ENCODE measurements around the gene RUFY4. TPM values are rescaled to one million over a fixed set of nuclear protein-coding genes. Genes with fewer than 3 reads are reported as not detected.

RUFY4 gene
- total RNA-seq, 1 donor from 2014 or later: not detected

- no peaks in the 10 kb centered on the region for H3K4me1 ChIP-seq (ENCODE audit: control insufficient read depth in 3 of 3, insufficient read depth in 3 of 3, low read length in 3 of 3)
- no peaks in the 10 kb centered on the region for H3K36me3 ChIP-seq (ENCODE audit: control insufficient read depth in 3 of 3, insufficient read depth in 3 of 3, low read length in 3 of 3)
- peaks cover 0 to 1% (median 0%) of the 10 kb centered on the region in 3 donors for H3K9me3 ChIP-seq (ENCODE audit: control insufficient read depth in 3 of 3, low read length in 3 of 3)
- H3K4me3 ChIP-seq (ENCODE audit: low read length in 3 of 3): no peak overlapping the region
- peaks cover 0 to 6% (median 4%) of the 10 kb centered on the region in 3 donors for H3K27me3 ChIP-seq (ENCODE audit: control insufficient read depth in 3 of 3, insufficient read depth in 3 of 3, low read length in 3 of 3)
- no peak overlapping the region for H3K27ac ChIP-seq (ENCODE audit: low read depth, low read length)
- no peak overlapping the region for H3K9ac ChIP-seq (ENCODE audit: low read depth in 1 of 3, low read length in 3 of 3)
Measured at GRCh38 chr2:218081063-218081462, 12.0 kb downstream of the RUFY4 start.

GRCh38 chr2:218081695-218082094 lies 12.6 kb downstream of the RUFY4 start:
- Histone ChIP-seq H3K4me3 (ENCODE audit: low read length in 3 of 3) (no peak overlapping the region), H3K9me3 (ENCODE audit: control insufficient read depth in 3 of 3, low read length in 3 of 3) (peaks cover 0 to 7% (median 3%) of the 10 kb centered on the region in 3 donors), H3K36me3 (ENCODE audit: control insufficient read depth in 3 of 3, insufficient read depth in 3 of 3, low read length in 3 of 3) (no peaks in the 10 kb centered on the region), H3K27me3 (ENCODE audit: control insufficient read depth in 3 of 3, insufficient read depth in 3 of 3, low read length in 3 of 3) (peaks cover 0 to 6% (median 4%) of the 10 kb centered on the region in 3 donors), H3K4me1 (ENCODE audit: control insufficient read depth in 3 of 3, insufficient read depth in 3 of 3, low read length in 3 of 3) (no peaks in the 10 kb centered on the region), H3K9ac (ENCODE audit: low read depth in 1 of 3, low read length in 3 of 3) (no peak overlapping the region), H3K27ac (ENCODE audit: low read depth, low read length) (no peak overlapping the region)

GRCh38 chr2:218082586-218083351 lies 13.7 kb downstream of the RUFY4 start:
- Histone ChIP-seq H3K9ac (ENCODE audit: low read depth in 1 of 3, low read length in 3 of 3) (no peak overlapping the region), H3K36me3 (ENCODE audit: control insufficient read depth in 3 of 3, insufficient read depth in 3 of 3, low read length in 3 of 3) (no peaks in the 10 kb centered on the region)

GRCh38 chr2:218083352-218083676 lies 14.3 kb downstream of the RUFY4 start:
- Histone ChIP-seq H3K4me1 (ENCODE audit: control insufficient read depth in 3 of 3, insufficient read depth in 3 of 3, low read length in 3 of 3) (no peaks in the 10 kb centered on the region), H3K4me3 (ENCODE audit: low read length in 3 of 3) (no peak overlapping the region), H3K27me3 (ENCODE audit: control insufficient read depth in 3 of 3, insufficient read depth in 3 of 3, low read length in 3 of 3) (peaks cover 0 to 6% (median 4%) of the 10 kb centered on the region in 3 donors), H3K9me3 (ENCODE audit: control insufficient read depth in 3 of 3, low read length in 3 of 3) (peaks cover 2 to 7% (median 3%) of the 10 kb centered on the region in 3 donors), H3K27ac (ENCODE audit: low read depth, low read length) (no peak overlapping the region), H3K36me3 (ENCODE audit: control insufficient read depth in 3 of 3, insufficient read depth in 3 of 3, low read length in 3 of 3) (no peaks in the 10 kb centered on the region), H3K9ac (ENCODE audit: low read depth in 1 of 3, low read length in 3 of 3) (no peak overlapping the region)

More at GRCh38 chr2:218082586-218083351, 13.7 kb downstream of the RUFY4 start:
- Histone ChIP-seq H3K4me3 (ENCODE audit: low read length in 3 of 3) (no peak overlapping the region), H3K4me1 (ENCODE audit: control insufficient read depth in 3 of 3, insufficient read depth in 3 of 3, low read length in 3 of 3) (no peaks in the 10 kb centered on the region), H3K27ac (ENCODE audit: low read depth, low read length) (no peak overlapping the region), H3K9me3 (ENCODE audit: control insufficient read depth in 3 of 3, low read length in 3 of 3) (peaks cover 2 to 7% (median 3%) of the 10 kb centered on the region in 3 donors), H3K27me3 (ENCODE audit: control insufficient read depth in 3 of 3, insufficient read depth in 3 of 3, low read length in 3 of 3) (peaks cover 0 to 6% (median 4%) of the 10 kb centered on the region in 3 donors)

- Histone ChIP-seq H3K27me3 (ENCODE audit: control insufficient read depth in 3 of 3, insufficient read depth in 3 of 3, low read length in 3 of 3) (peaks cover 0 to 6% (median 6%) of the 10 kb centered on the region in 3 donors), H3K36me3 (ENCODE audit: control insufficient read depth in 3 of 3, insufficient read depth in 3 of 3, low read length in 3 of 3) (no peaks in the 10 kb centered on the region), H3K27ac (ENCODE audit: low read depth, low read length) (no peak overlapping the region), H3K9ac (ENCODE audit: low read depth in 1 of 3, low read length in 3 of 3) (no peak overlapping the region), H3K4me3 (ENCODE audit: low read length in 3 of 3) (no peak overlapping the region), H3K9me3 (ENCODE audit: control insufficient read depth in 3 of 3, low read length in 3 of 3) (peaks cover 2 to 7% (median 3%) of the 10 kb centered on the region in 3 donors), H3K4me1 (ENCODE audit: control insufficient read depth in 3 of 3, insufficient read depth in 3 of 3, low read length in 3 of 3) (no peaks in the 10 kb centered on the region)
Measured at GRCh38 chr2:218086478-218086877, 17.4 kb downstream of the RUFY4 start.

- no peak overlapping the region for H3K4me3 ChIP-seq (ENCODE audit: low read length in 3 of 3)
- no peaks in the 10 kb centered on the region for H3K36me3 ChIP-seq (ENCODE audit: control insufficient read depth in 3 of 3, insufficient read depth in 3 of 3, low read length in 3 of 3)
- H3K27ac ChIP-seq (ENCODE audit: low read depth, low read length): no peak overlapping the region
- H3K27me3 ChIP-seq (ENCODE audit: control insufficient read depth in 3 of 3, insufficient read depth in 3 of 3, low read length in 3 of 3): peaks cover 0 to 12% (median 3%) of the 10 kb centered on the region in 3 donors
- H3K9me3 ChIP-seq (ENCODE audit: control insufficient read depth in 3 of 3, low read length in 3 of 3): peaks cover 2 to 7% (median 3%) of the 10 kb centered on the region in 3 donors
- no peak overlapping the region for H3K9ac ChIP-seq (ENCODE audit: low read depth in 1 of 3, low read length in 3 of 3)
- H3K4me1 ChIP-seq (ENCODE audit: control insufficient read depth in 3 of 3, insufficient read depth in 3 of 3, low read length in 3 of 3): no peaks in the 10 kb centered on the region
Measured at GRCh38 chr2:218089259-218089658, 20.2 kb downstream of the RUFY4 start.

- H3K27ac ChIP-seq (ENCODE audit: low read depth, low read length): no peak overlapping the region
- no peaks in the 10 kb centered on the region for H3K4me1 ChIP-seq (ENCODE audit: control insufficient read depth in 3 of 3, insufficient read depth in 3 of 3, low read length in 3 of 3)
- H3K36me3 ChIP-seq (ENCODE audit: control insufficient read depth in 3 of 3, insufficient read depth in 3 of 3, low read length in 3 of 3): no peaks in the 10 kb centered on the region
- peaks cover 0 to 12% (median 3%) of the 10 kb centered on the region in 3 donors for H3K27me3 ChIP-seq (ENCODE audit: control insufficient read depth in 3 of 3, insufficient read depth in 3 of 3, low read length in 3 of 3)
- H3K9ac ChIP-seq (ENCODE audit: low read depth in 1 of 3, low read length in 3 of 3): no peak overlapping the region
- peaks cover 0 to 2% (median 0%) of the 10 kb centered on the region in 3 donors for H3K9me3 ChIP-seq (ENCODE audit: control insufficient read depth in 3 of 3, low read length in 3 of 3)
- no peak overlapping the region for H3K4me3 ChIP-seq (ENCODE audit: low read length in 3 of 3)
Measured at GRCh38 chr2:218091746-218092145, 22.7 kb downstream of the RUFY4 start.

- Histone ChIP-seq H3K4me3 (ENCODE audit: low read length in 3 of 3) (no peak overlapping the region), H3K36me3 (ENCODE audit: control insufficient read depth in 3 of 3, insufficient read depth in 3 of 3, low read length in 3 of 3) (no peaks in the 10 kb centered on the region), H3K27ac (ENCODE audit: low read depth, low read length) (no peak overlapping the region), H3K4me1 (ENCODE audit: control insufficient read depth in 3 of 3, insufficient read depth in 3 of 3, low read length in 3 of 3) (no peaks in the 10 kb centered on the region), H3K27me3 (ENCODE audit: control insufficient read depth in 3 of 3, insufficient read depth in 3 of 3, low read length in 3 of 3) (peaks cover 0 to 12% (median 3%) of the 10 kb centered on the region in 3 donors), H3K9me3 (ENCODE audit: control insufficient read depth in 3 of 3, low read length in 3 of 3) (no peaks in the 10 kb centered on the region), H3K9ac (ENCODE audit: low read depth in 1 of 3, low read length in 3 of 3) (no peak overlapping the region)
Measured at GRCh38 chr2:218093879-218094278, 24.8 kb downstream of the RUFY4 start.

GRCh38 chr2:218095853-218096252 lies 26.8 kb downstream of the RUFY4 start:
- Histone ChIP-seq H3K27me3 (ENCODE audit: control insufficient read depth in 3 of 3, insufficient read depth in 3 of 3, low read length in 3 of 3) (peaks cover 0 to 6% (median 3%) of the 10 kb centered on the region in 3 donors), H3K36me3 (ENCODE audit: control insufficient read depth in 3 of 3, insufficient read depth in 3 of 3, low read length in 3 of 3) (no peaks in the 10 kb centered on the region), H3K4me3 (ENCODE audit: low read length in 3 of 3) (no peak overlapping the region), H3K4me1 (ENCODE audit: control insufficient read depth in 3 of 3, insufficient read depth in 3 of 3, low read length in 3 of 3) (no peaks in the 10 kb centered on the region), H3K9me3 (ENCODE audit: control insufficient read depth in 3 of 3, low read length in 3 of 3) (no peaks in the 10 kb centered on the region), H3K9ac (ENCODE audit: low read depth in 1 of 3, low read length in 3 of 3) (no peak overlapping the region), H3K27ac (ENCODE audit: low read depth, low read length) (no peak overlapping the region)

GRCh38 chr2:218097975-218098374 lies 28.9 kb downstream of the RUFY4 start:
- H3K4me1 ChIP-seq (ENCODE audit: control insufficient read depth in 3 of 3, insufficient read depth in 3 of 3, low read length in 3 of 3): no peaks in the 10 kb centered on the region
- no peak overlapping the region for H3K27ac ChIP-seq (ENCODE audit: low read depth, low read length)
- H3K9ac ChIP-seq (ENCODE audit: low read depth in 1 of 3, low read length in 3 of 3): no peak overlapping the region
- H3K4me3 ChIP-seq (ENCODE audit: low read length in 3 of 3): no peak overlapping the region
- H3K36me3 ChIP-seq (ENCODE audit: control insufficient read depth in 3 of 3, insufficient read depth in 3 of 3, low read length in 3 of 3): no peaks in the 10 kb centered on the region
- H3K9me3 ChIP-seq (ENCODE audit: control insufficient read depth in 3 of 3, low read length in 3 of 3): no peaks in the 10 kb centered on the region
- H3K27me3 ChIP-seq (ENCODE audit: control insufficient read depth in 3 of 3, insufficient read depth in 3 of 3, low read length in 3 of 3): peaks cover 0 to 4% (median 0%) of the 10 kb centered on the region in 3 donors
